HG03565 (cell line): ENCODE measurements around the gene DGKD.
A peak's percentile ranks its signal among the peaks of the same experiment; 100 is the strongest.
"Not testable (repeated sequence)": the region's sequence is repeated elsewhere in the genome, so short reads cannot be mapped to it uniquely, and the experiment has no call there.

ENCODE experiments used
- ATAC-seq: cut with Tn5 transposase; IDR thresholded peaks from one replicate; pipeline ENCODE4 v1.9.1; 2021; ENCODE audit warnings: mild to moderate bottlenecking, moderate library complexity; ENCODE audit not compliant: unreplicated experiment

DGKD gene

DNA sequence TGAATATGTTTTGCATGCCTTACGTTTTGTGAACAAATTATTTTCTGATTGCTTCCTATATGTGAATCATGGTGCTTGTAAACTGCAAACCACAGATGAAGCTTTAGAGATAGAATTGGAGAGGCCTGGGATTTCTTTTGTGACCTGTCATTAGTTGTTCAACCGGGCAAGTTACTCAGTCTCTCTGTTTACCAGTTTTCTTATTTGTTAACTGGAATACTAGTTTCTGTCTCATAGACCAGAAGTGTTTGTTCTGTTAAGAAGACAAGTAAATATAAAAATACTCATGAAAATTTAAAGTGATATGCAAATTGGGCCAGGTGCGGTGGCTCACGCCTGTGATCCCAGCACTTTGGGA lies 27.3 kb downstream of the DGKD start:
- ATAC-seq: no peak

DNA sequence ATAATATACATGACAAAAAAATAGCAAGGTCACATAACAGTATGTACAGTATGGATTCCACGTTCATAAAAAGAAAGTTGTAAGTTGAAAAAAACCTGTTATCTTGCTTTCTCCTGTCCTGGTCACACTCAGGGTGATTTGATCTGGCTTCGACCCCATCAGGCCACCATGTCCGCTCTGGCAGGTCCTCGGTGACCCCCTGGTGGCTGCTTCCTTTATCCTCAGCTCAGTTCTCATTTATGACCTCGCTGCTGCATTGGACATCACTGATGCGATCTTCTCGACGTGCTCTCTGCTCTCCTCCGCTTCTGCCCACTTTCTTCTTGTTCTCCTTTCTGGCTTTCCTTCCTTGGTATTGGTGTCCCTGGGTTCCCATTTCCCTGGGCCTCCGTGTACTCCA lies 29.7 kb downstream of the DGKD start:
- no peak for ATAC-seq

DNA sequence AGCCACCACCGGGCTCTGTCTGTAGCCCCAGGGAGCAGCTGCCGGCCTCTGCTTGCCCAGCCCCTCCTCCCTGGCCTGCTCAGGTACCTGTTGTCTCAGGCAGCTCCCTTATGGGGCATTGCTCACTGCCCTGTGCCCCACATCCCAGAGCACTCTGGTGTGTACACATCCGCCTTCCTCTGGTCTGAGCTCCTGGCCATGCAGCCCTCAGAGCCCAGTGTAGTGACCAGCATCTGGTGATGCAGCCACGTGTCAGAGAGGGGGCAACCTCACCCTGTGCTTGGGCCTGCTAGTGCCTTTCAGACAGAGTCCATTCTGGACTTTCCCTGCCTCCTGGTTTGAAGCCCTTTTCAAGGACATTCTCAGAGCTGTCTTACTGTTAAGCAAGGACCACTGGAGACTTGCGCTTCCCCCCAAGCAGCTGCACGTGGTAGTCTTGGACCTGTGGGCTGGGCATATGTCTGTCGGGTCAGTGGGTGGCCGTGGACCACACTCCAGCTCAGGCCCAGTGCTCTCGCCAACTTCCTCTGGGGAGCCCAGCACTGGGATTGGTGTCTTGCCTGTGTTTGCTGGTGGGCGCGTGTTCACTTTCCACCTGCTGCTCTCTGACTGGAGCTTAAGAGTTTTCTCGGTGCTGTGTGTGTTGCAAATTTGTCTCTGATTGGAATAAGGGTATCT lies 30.7 kb downstream of the DGKD start:
- ATAC-seq: peak; percentile 11

GRCh38 chr2:233385489-233386044 lies 31.3 kb downstream of the DGKD start:
- peak; percentile 50 for ATAC-seq

GRCh38 chr2:233386382-233387041 lies 32.2 kb downstream of the DGKD start:
- no peak for ATAC-seq

DNA sequence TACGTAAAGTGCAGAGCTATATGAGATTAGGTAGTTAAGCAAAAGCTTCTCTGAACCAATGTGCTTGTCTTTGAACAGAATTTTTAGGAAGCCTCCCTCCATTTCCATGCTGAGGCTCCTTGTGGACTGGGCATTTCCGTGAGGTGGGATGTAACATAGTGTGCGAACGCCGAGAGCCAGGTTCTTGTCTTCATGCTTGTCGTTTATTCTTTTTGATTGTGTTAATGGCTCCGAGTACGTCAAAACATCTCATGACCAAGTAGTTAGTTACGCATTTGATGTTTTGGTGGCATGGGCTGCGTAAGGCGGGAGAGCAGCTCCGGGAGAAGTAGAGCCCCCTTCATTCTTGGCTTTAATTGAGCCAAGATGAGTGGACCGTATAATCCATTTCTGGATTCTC lies 32.9 kb downstream of the DGKD start:
- no peak for ATAC-seq

DNA sequence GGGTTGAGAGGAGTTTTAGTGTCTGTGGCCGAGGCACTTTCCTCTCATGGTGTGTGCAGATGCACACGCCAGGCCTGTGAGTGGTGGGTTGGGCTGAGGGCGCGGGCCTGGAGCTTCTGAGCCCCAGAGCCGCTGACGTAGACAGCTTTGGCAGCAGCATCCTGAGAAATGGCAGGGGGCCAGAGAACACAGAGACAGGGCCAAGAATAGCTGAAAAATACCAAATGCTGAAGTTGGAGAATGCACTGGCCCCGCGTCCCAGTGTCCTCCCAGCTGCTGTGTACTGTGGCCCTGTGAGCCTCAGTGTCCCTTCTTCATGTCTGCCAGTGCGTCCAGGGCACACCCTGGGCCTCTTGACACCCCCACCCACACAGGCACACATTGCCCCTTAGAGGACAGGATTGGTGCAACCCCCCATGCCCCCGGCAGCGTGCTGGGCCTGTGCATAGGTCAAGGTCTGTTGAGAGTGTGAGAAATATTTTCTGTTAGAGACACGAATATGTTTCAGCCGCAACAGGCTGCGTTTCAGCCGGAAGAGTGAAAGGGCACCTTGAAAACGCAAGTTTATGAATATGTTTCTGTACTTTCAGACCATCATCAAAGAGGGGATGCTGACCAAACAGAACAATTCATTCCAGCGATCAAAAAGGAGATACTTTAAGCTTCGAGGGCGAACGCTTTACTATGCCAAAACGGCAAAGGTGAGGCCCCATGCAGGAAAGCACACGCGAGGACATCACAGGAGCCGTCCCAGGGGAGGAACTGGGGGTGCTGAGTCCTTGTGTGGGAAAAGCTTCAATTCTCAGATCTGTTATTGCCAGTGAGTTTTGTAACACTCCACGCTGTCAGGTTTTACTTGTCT lies 33.6 kb downstream of the DGKD start:
- no peak for ATAC-seq

DNA sequence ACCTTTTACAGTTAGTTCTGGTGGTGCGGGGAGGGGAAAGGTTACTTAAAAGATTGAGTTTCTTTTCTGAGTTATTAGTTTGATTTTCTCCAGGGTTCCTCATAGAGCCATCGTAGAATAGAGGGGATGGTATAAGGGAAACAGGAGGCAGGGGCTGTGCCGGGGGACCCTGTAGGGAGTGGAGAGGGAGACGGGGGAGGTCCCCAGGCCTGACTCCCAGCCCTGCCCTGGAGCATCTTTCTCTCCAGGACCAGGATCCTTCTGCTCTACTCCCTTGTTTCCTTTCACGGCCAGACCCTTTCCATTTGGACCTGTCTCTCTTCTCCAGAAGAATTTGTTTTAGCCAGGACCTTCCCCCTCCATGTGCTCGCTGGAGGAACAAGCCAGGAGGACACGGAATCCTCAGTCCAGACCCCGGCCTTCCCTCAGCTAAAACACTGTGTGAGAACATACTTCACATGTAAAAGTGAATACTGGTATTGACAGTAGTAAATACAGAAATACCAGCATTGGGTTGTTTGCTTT lies 35.4 kb downstream of the DGKD start:
- no peak for ATAC-seq

DNA sequence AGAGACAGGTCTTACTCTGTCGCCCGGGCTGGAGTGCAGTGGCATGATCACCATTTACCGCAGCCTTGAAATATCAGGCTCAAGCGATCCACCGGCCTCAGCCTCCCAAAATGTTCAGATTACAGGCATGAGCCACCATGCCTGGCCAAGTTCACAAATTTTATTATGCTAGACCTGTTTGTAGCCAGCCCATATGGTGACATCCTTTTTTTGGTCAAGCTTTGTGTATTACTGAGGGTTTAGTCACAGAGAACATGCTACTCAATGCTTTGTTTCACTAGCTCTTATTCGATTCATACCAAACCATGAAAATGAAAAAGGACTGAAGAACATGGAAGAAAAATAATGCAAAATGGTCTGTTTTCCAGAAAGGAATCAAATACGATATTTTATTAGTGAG lies 41.4 kb downstream of the DGKD start:
- ATAC-seq: no peak

DNA sequence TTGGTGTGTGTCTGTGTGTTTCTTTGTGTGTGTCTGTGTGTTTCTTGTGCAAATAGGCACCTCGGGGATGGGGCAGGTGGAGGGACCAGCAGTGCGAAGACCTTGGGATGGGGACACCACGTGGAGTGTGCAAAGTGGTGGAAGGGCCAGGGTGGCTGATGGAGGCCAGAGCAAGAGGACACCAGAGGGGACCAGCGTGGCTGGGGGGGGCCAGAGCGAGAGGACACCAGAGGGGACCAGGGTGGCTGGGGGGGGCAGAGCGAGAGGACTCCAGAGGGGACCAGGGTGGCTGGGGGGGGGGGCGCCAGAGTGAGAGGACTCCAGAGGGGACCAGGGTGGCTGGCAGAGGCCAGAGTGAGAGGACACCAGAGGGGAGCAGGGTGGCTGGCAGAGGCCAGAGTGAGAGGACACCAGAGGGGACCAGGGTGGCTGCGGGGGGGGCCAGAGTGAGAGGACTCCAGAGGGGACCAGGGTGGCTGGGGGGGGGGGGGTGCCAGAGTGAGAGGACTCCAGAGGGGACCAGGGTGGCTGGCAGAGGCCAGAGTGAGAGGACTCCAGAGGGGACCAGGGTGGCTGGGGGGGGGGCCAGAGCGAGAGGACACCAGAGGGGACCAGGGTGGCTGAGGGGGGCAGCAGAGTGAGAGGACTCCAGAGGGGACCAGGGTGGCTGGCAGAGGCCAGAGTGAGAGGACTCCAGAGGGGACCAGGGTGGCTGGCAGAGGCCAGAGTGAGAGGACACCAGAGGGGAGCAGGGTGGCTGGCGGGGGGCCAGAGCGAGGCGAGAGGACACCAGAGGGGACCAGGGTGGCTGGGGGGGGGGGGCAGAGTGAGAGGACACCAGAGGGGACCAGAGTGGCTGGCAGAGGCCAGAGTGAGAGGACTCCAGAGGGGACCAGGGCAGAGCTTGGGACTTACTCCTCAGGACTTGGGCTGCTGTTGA lies 42.7 kb downstream of the DGKD start:
- not testable (repeated sequence) for ATAC-seq

DNA sequence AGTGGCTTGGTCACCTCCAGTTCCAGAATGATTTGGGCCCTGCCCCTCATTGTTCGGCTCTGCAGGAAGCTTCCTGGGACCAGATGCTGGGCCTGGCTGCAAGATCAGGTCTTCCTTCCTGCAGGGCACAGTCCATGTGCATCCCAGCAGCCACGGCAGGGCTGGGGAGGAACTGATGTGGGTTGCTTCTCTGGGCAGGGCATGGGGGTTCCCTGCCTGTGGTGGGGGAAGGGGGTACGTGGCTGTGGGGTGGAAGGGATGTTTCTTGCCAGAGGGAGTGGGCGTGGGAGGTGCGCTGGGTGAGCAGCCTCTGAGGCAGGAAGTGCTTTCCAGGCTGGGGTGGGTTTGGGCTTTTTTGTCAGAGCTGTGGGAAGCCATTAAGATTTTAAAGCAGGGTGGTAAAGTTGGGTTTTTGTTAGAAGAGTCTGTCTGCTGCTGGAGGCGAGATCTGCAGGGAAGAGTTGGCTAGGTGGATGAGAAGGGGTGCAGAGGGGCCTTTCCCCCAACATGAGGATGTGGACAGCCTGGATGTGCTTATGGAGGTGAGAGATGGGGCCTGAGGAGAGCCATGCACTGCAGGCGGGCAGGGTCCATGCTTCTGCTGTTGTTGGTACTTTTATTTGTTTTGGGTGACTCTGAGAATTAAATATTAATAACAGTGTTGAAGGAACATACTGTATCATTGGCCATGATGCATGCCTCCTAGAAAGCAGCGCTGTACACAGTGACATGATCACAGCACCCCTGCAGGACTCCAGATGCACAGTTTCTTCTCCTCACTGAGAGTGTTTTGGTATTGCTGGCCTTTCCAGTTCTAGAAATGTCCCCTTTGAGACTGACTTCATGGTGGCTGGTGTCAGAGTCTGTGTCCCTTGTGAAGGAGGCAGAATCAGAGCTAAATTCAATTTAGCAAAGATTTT lies 45.3 kb downstream of the DGKD start:
- no peak for ATAC-seq

- no peak for ATAC-seq
Observed at GRCh38 chr2:233400341-233400740, 46.0 kb downstream of the DGKD start.

- no peak for ATAC-seq
Observed at GRCh38 chr2:233400961-233401360, 46.7 kb downstream of the DGKD start.

DNA sequence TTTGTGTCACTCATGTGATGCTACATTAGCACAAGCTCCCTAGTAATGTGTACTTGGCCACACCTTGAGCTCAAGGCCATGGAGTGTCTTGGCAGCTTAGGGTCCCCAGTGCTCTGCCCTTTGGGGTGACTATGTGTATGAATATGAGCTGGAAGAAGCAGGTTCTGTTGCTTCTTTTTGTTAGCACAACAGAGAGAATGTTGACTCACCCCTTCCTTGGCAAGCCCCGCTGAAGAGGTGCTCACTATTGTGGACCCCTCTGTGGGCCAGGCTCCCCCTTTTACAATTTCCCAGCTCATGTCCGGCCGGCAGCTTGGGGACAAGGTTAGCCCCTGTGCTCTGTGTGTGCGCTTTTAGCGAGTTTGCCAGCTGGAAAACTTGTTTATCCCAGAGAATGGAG lies 48.1 kb downstream of the DGKD start:
- ATAC-seq: no peak

DNA sequence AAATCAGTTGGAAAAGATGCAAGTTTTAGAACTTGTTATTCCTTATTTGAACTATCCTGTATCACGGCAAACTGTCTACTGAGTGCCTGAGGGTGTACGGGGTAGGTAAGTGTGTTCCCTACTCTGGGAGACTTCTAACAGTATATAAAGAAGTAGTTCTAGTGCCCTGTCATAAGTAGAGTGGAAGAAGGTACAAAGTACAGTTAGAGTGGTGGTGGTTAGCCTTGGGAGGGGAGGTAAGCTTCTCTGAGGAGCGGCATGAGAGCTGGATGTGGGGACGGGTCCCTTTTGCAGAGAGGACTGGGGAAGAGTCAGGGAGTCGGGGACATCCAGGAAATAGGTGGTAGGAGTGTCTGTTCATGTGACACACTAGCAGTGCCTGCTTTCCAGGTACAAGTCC lies 48.5 kb downstream of the DGKD start:
- no peak for ATAC-seq

DNA sequence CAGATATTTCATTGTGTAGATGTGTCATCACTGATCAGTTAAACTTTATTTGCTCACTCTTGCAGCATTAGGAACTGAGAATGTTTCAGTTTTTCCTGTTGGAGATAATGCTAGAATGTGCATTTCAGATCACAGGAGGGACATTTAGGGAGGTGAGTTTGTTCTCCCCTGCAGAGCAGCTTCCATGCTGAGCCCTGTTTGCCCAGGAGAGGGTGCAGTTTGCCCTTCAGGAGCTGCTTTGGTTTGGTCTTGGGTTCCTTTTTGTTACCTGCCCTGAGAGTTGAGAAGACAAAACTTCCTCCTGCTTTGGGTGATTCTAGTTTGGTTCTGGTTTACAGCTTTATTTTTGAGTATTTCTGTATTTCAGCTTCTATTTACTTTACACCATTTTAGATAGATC lies 49.9 kb downstream of the DGKD start:
- no peak for ATAC-seq

GRCh38 chr2:233406865-233407264 lies 52.6 kb downstream of the DGKD start:
- ATAC-seq: no peak

GRCh38 chr2:233407771-233408181 lies 53.5 kb downstream of the DGKD start:
- ATAC-seq: no peak
